Stimulated activated naive CD4-positive, alpha-beta T cell treated with Interleukin-2 at 50 U/mL for 16 hours (primary cell): ENCODE data around the gene EPS8L3.
"Not testable (repeated sequence)": the region's sequence is repeated elsewhere in the genome, so short reads cannot be mapped to it uniquely, and the experiment has no call there.

Source experiments
- DNase-seq: peaks from one replicate; lab custom pipeline; 2025; lab: John Stamatoyannopoulos, UW

EPS8L3 gene

DNA sequence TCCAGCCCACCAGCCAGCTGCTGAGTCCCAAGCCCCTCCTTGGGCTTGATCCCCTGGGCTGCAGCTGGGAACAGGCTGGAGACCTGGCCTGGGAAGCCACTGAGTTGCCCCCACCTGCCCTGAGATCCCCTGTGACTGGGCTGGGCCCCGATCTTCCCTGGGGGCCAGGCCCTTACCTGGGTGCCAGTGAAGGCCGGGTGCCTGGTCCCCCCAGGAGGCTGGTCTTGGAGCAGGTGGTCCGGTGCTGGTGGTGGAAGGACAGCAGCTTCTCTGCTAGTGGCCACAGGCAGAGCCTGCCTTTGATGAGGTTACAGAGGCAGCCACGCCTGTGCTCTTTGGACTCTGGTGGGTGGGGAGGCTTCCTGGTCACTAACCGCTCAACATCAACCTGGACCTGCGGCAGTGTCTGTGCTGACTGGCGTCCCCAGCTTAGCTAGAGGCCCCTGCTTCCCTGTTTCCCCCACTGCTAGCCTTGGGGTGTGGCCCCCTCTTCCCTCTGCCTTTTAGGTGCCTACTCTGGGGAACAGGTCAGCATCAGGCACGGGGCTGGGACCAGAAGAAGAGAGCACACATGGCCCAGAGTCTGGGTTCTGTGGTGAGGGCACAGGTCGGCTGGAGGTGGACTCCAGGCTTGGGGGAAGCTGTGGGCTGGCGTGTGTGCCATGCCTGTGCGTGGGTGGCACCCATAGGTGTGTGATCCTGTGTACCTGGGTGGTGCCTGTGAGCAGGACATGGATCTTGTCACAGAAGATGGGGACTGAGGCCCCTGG, at the start of gene EPS8L3:
Gene EPS8L3 (minus strand): TSS at position 278 of the 770 bp plus-strand sequence. CDS start 2,174 bp downstream, outside the sequence.
- no peak for DNase-seq

GRCh38 chr1:109812691-109813393, 49.1 kb upstream of the EPS8L3 start:
- DNase-seq = no peak

DNA sequence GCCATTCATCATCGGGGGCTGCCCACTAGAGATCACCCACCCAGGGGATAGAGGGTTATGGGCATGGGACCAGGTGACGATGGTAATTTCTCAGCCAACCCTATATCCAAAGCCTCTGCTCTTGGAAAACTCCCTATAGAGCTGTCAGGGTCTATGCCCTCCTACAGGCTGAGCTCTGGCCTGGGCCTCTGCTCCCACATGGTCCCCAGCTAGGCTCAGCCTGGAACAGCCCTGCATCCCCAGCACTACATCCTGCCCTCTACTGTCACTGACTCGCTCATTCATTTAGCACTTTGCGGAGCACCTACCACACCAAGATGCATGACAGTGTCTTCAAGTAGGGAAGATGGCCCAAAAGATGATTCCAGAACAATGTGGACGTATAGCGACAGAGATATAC, 45.0 kb upstream of the EPS8L3 start:
- DNase-seq = no peak

DNA sequence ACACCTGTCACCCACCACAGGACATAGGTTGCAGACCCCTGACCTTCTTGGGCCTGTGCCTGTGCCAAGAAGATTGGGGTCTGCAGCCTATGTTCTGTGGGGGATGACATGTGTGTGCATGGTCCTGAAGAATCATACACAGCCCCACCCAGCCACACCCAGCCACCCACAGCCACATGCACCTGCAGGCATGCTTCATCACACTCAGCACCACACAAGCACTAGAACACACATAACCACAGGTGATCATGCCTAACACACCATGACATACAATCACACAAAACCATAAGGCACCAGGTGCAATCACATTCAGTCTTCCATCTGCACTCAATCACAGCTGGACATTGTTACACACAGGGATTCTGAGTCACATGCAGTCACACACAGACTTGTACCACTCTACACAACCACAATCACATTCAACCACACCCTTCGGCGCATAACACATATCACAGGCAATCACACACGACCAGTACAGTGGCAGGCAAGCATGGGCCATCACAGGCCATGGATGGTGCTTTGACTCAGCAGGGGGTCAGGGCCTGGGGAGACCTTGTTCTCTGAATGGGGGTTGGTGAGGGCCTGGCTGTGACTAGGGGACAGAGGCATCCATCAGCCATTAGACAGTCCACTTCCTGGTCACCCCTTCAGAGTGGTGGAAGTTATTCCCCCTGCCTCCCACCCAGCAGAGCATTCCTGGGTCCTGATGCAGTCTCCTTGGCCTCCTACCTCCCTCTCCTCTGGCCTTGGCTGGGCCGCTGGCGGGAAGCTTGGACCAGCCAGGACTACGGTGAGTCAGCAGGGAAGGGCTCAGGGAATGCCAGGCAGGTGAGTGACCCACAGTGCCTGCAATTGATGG, 44.3 kb upstream of the EPS8L3 start:
- no peak for DNase-seq

- no peak for DNase-seq
Measured at GRCh38 chr1:109807402-109807801, 43.7 kb upstream of the EPS8L3 start.

DNA sequence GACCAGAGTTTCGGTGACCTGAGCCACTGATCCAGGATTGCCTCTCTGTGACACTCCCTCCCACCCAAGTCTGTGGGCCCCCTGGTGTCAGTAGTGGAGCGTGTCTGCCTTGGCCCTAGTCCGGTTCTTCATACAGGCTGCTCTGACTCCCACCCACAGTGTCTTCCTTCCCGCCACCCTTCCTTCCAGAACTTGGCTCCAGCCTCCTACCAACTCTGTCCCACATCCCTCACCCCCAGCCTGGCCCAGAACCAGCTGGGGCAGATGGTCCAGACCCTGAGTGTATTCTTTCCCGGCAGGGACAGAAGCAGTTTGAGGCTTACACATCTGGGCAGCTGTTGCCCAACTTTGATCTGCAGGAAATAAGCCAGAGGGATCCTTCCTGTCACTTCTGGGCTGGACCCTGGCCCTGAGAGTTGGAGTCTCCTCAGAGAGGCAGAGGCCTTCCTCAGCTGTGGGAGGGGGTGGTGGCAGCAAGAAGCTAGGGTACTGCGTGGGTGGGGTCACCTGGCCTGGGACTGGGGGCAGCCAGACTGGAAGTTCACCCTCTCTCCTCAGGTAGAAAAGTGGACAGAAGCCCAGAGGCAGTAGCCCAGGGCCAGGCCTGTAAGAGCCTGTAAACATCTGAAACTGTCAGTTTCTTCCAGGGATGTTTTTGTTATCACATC, 43.1 kb upstream of the EPS8L3 start:
- DNase-seq = no peak

- no peak for DNase-seq
Measured at GRCh38 chr1:109805486-109806165, 41.9 kb upstream of the EPS8L3 start.

GRCh38 chr1:109804660-109805059, 40.9 kb upstream of the EPS8L3 start:
- no peak for DNase-seq

- no peak for DNase-seq
Measured at GRCh38 chr1:109803901-109804331, 40.2 kb upstream of the EPS8L3 start.

- no peak for DNase-seq
Measured at GRCh38 chr1:109802901-109803561, 39.3 kb upstream of the EPS8L3 start.

- DNase-seq = peak; percentile 39
Measured at GRCh38 chr1:109802136-109802900, 38.6 kb upstream of the EPS8L3 start.

- no peak for DNase-seq
Measured at GRCh38 chr1:109801791-109802135, 38.0 kb upstream of the EPS8L3 start.

DNA sequence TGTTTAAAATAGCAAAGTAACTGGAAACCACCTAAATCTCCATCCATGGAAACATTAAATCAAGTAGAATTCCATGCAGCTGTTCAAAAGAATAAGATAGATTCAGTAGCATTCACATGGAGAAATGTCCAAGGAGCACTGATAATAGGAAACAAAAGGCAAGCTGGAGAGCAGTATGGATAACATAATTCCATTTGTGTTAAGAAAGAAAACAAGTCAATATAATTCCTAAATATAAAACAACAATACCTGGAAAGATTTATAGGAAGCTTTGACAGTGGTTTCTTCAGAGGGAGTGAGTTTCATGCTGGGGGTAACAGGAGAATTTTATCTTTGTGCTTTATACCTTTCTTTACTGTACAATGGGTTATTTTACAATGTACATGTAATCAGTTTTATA, 36.6 kb upstream of the EPS8L3 start:
- DNase-seq = no peak

DNA sequence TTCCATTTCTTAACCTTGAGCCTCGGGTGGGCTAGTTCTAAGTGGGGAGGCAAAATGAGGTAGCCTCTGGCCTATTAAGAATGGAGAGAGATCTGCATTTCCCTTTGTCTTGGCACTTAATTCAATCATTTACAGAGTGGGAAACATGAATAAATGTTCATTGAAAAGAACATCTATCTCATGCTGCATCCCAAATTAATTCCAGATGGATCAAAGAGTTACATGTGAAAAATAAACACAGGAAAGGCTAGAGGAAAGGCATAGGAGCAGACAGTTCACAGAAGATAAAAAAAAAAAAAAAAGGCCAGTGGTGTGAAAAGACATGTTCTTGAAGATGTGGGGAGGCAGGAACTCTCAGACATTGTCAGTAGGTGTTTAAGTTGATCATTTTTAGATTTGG, 35.7 kb upstream of the EPS8L3 start:
- DNase-seq = no peak

DNA sequence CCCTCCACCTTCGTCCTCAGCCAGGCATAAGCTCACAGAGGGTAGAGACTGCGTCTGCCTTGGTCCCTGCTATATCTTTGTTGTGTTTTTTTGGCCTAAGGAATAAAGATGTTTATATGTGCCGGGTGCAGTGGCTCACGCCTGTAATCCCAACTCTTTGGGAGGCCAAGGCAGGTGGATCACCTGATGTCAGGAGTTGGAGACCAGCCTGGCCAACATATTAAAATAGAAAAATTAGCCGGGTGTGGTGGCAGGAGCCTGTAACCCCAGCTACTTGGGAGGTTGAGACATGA, 33.5 kb upstream of the EPS8L3 start:
- not testable (repeated sequence) for DNase-seq

DNA sequence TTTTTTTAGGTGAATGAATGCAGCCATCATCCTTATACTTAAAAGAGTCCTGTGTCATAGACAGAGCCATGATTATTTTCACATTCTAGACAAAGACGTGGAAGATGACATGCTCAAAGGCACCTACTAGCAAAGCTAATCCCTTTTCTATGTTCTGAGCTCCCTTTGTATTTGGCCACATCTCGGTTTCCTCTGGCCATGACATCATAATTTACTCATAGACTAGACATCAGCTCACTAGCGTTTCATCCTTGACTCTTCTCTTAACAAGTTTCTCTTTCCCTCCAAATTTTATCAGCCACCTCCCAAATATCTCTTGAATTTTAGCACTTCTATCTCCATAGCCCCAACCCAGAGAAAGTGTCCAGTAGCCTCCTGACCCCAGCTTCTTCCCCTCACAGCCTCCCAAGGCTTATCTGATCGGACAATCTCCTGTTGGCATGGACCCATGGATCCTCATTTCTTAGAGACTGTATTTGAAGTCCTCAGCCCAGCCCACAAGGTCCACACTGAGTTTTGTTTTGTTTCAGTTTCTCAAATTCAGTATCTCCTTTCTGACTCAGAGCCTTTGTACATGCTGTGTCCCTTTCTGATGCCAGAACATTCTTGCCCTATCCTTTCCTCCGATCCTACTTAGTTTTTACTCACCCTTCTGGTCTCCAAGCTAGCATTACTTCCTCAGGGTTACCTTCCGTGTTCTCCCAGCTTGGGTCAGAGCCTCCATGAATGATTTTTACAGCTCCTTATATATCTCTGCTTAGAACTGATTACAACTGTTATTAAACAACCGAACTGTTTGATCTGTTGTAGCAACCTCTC, 33.0 kb upstream of the EPS8L3 start:
- no peak for DNase-seq

DNA sequence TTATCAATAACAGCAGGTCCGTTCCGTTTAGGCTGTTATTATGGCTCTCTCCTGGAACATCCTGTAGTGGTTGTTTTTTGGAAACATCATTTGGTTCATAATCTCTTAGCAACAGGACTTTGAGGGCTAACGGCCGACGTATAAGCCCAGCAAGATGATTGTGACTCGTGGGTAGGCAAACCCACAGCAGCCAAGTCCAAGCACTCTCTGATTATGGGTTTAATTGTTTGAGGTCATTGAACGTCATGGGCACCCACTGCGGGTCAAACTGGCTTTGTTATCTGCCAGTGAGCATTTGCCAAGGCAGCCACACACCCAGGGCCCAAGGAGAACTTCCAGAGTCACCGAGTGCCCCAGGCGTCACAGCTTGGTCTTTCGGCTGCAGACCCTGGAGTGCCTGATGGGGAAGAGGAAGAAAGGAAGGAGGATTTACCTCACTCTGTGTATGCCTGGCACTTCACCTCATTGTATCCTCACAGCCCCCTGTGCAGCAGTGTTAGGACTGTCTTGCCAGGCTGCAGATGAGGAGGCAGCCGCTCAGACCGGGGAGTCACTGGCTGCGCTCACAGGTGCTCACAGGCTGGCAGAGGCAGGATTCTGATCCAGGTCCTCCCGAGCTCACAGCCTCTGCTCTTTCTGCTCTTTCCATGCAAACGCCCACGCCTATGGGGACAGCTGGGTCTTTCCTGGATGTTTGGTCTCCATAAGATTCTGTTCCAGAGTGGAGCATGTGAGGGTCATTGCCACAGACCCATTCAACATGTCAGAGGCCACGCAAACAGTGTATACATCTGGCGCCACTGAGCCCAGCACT, 30.8 kb upstream of the EPS8L3 start:
- DNase-seq = no peak

GRCh38 chr1:109793486-109794318, 30.0 kb upstream of the EPS8L3 start:
- DNase-seq = peak; percentile 35
